GM21360 (cell line): ENCODE results near the gene TSKU.

Source experiments
- ATAC-seq: cut with Tn5 transposase; IDR thresholded peaks from one replicate; pipeline ENCODE4 v1.9.1; 2021; ENCODE audit warnings: mild to moderate bottlenecking, moderate library complexity; ENCODE audit not compliant: unreplicated experiment

TSKU gene

GRCh38 chr11:76844511-76844910, 61.4 kb downstream of the TSKU start:
- no peak for ATAC-seq

GRCh38 chr11:76845069-76845468, 61.9 kb downstream of the TSKU start:
- no peak for ATAC-seq

GRCh38 chr11:76846441-76846840, 63.3 kb downstream of the TSKU start:
- ATAC-seq: no peak
